ENCODE measurements around the gene SRSF9.
"Not testable (repeated sequence)": the region's sequence is repeated elsewhere in the genome, so short reads cannot be mapped to it uniquely, and the experiment has no call there.

SRSF9 gene

GRCh38 chr12:120446844-120447178 is 22.7 kb downstream of the SRSF9 start:
- DNase-seq = not testable (repeated sequence)

GRCh38 chr12:120445911-120446843 is 23.4 kb downstream of the SRSF9 start, which contains the start of the genes GATC and TRIAP1:
GATC (plus strand) TSS chr12:120446444; CDS start chr12:120446481, 37 bp downstream.
TRIAP1 (minus strand) TSS chr12:120446384; CDS start chr12:120446372, 12 bp downstream.
- DNase-seq = peak; percentile 96

- no peak for DNase-seq
Measured at GRCh38 chr12:120444676-120445075, 24.9 kb downstream of the SRSF9 start.

GRCh38 chr12:120439646-120440247 is 29.8 kb downstream of the SRSF9 start:
- DNase-seq = peak; percentile 88

GRCh38 chr12:120438495-120439198 is 30.9 kb downstream of the SRSF9 start:
- DNase-seq = no peak

GRCh38 chr12:120437735-120438494 is 31.6 kb downstream of the SRSF9 start, which contains the start of gene COX6A1:
COX6A1 (plus strand) TSS chr12:120438113; CDS start chr12:120438127, 14 bp downstream.
- peak; percentile 99 for DNase-seq

GRCh38 chr12:120432772-120433525 is 36.6 kb downstream of the SRSF9 start:
- no peak for DNase-seq

GRCh38 chr12:120429368-120429767 is 40.2 kb downstream of the SRSF9 start:
- DNase-seq = no peak

GRCh38 chr12:120428597-120429229 is 40.8 kb downstream of the SRSF9 start:
- DNase-seq = no peak

- no peak for DNase-seq
Measured at GRCh38 chr12:120425797-120426196, 43.8 kb downstream of the SRSF9 start.

GRCh38 chr12:120422892-120423456 is 46.6 kb downstream of the SRSF9 start:
- DNase-seq = no peak

GRCh38 chr12:120421701-120422100 is 47.8 kb downstream of the SRSF9 start:
- DNase-seq = no peak

- no peak for DNase-seq
Measured at GRCh38 chr12:120417917-120418580, 51.5 kb downstream of the SRSF9 start.

GRCh38 chr12:120416490-120417216 is 52.9 kb downstream of the SRSF9 start:
- no peak for DNase-seq

GRCh38 chr12:120413901-120414695 is 55.5 kb downstream of the SRSF9 start:
- no peak for DNase-seq

- DNase-seq = no peak
Measured at GRCh38 chr12:120412421-120412820, 57.1 kb downstream of the SRSF9 start.

Measured in activated effector memory CD4-positive, alpha-beta T cell treated with anti-CD3 and anti-CD28 coated beads, Interleukin-2, amount 50 U/mL, for 16 hours (primary cell).